Measurements from ENCODE around the gene MMS22L. TPM values are rescaled to one million over a fixed set of nuclear protein-coding genes. Genes with fewer than 3 reads are reported as not detected.
"Not testable (repeated sequence)": the region's sequence is repeated elsewhere in the genome, so short reads cannot be mapped to it uniquely, and the experiment has no call there.

Gene MMS22L
- polyA plus RNA-seq, 3 donors from 2014 or later = 1.6 to 15.1 (median 4.3) TPM

DNA sequence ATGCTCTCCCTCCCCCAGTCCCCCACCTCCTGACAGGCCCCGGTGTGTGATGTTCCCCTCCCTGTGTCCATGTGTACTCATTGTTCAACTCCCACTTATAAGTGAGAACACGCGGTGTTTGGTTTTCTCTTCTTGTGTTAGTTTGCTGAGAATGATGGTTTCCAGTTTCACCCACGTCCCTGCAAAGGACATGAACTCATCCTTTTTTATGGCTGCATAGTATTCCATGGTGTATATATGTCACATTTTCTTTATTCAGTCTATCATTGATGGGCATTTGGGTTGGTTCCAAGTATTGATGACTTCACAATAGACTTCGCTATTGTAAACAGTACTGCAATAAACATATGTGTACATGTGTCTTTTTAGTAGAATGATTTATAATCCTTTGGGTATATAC is 127.6 kb downstream of the MMS22L start:
- not testable (repeated sequence) for DNase-seq; H3K4me1 Mint-ChIP-seq; H3K27me3 Mint-ChIP-seq (ENCODE audit: low read depth in 3 of 3); H3K27ac Mint-ChIP-seq; H3K4me3 Mint-ChIP-seq; H3K9me3 Mint-ChIP-seq
- H3K36me3 Mint-ChIP-seq = peaks cover 26 to 46% (median 42%) of the 10 kb centered on the region in 3 donors

DNA sequence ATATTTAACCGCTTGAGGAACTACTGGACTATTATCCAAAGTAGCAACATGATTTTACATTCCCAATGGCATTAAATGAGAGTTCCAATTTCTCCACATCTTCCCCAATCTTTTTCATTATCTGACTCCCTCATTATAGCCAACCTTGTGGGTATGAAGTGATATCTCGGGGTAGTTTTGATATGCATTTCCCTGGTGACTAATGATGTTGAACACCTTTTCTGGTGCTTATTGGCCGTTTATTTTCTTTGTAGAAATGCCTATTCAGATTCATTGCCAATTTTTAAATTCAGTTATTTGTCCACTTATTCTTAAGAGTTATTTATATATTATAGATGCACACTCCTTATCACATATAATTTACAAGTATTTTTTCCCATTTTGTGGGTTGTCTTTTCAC is 129.0 kb downstream of the MMS22L start:
- H3K36me3 Mint-ChIP-seq = peaks cover 24 to 45% (median 41%) of the 10 kb centered on the region in 3 donors
- DNase-seq = no peak
- no peak overlapping the region for H3K4me3 Mint-ChIP-seq
- H3K4me1 Mint-ChIP-seq = no peaks in the 10 kb centered on the region
- H3K9me3 Mint-ChIP-seq = peaks cover 0 to 8% (median 5%) of the 10 kb centered on the region in 6 donors
- no peaks in the 10 kb centered on the region for H3K27me3 Mint-ChIP-seq (ENCODE audit: low read depth in 3 of 3)
- H3K27ac Mint-ChIP-seq = no peak overlapping the region

- no peak overlapping the region for H3K27ac Mint-ChIP-seq
- H3K4me3 Mint-ChIP-seq = no peak overlapping the region
- peaks cover 0 to 5% (median 0%) of the 10 kb centered on the region in 6 donors for H3K9me3 Mint-ChIP-seq
- no peaks in the 10 kb centered on the region for H3K27me3 Mint-ChIP-seq (ENCODE audit: low read depth in 3 of 3)
- H3K36me3 Mint-ChIP-seq = peaks cover 9 to 25% (median 16%) of the 10 kb centered on the region in 3 donors
- no peaks in the 10 kb centered on the region for H3K4me1 Mint-ChIP-seq
- no peak for DNase-seq
These were observed 131.4 kb downstream of the MMS22L start for GRCh38 chr6:97151601-97152000.

DNA sequence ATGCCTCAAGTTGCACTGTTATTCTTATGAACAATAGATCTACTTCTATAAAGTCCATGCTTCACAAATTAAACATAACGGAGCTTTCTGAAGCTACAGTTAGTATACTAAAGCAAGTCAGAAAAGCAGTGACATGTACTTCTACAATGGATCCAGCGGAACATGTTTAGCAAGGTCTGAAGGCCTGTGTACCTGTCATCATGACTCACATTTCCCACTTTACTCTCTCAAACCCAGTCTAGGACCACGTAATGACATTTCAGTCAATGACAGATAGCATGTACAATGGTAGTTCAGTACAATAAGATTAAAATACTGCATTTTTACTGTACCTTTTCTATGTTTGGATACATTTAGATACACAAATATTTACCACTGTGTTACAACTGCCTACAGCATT is 132.1 kb downstream of the MMS22L start:
- DNase-seq = no peak
- H3K4me3 Mint-ChIP-seq = no peak overlapping the region
- H3K9me3 Mint-ChIP-seq = peaks cover 0 to 4% (median 0%) of the 10 kb centered on the region in 6 donors
- H3K27ac Mint-ChIP-seq = no peak overlapping the region
- peaks cover 5 to 23% (median 13%) of the 10 kb centered on the region in 3 donors for H3K36me3 Mint-ChIP-seq
- H3K27me3 Mint-ChIP-seq (ENCODE audit: low read depth in 3 of 3) = peaks cover 0 to 1% (median 0%) of the 10 kb centered on the region in 3 donors
- H3K4me1 Mint-ChIP-seq = no peaks in the 10 kb centered on the region

- Mint-ChIP-seq H3K27ac (no peak overlapping the region), H3K36me3 (peaks cover 9 to 26% (median 23%) of the 10 kb centered on the region in 3 donors)
These were observed 135.6 kb downstream of the MMS22L start for GRCh38 chr6:97147421-97147820.

DNA sequence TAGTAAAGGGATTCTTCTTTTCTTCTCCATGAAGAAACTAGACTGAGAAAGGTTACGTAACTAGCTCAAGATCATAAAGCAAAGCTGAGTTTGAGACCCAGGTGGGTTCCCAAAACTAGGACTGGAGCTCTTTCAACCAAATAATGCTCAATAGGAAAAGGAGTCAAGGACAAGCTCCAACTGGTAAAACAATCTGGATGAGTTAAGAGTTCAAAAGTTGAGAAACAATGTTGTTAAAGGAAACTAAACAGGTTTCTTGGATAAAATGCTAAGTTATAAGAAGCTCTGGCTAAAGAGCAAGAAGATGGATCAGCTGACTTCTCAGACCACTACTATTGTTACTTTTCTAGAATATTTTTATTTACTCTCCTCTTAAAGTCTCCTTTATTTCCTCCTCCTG is 137.3 kb downstream of the MMS22L start:
- H3K27me3 Mint-ChIP-seq (ENCODE audit: low read depth in 3 of 3) = peaks cover 0 to 2% (median 0%) of the 10 kb centered on the region in 3 donors
- no peak for DNase-seq
- H3K4me3 Mint-ChIP-seq = no peak overlapping the region
- peaks cover 9 to 22% (median 17%) of the 10 kb centered on the region in 3 donors for H3K36me3 Mint-ChIP-seq
- no peak overlapping the region for H3K27ac Mint-ChIP-seq
- peaks cover 2 to 8% of the 10 kb centered on the region in 2 donors for H3K4me1 Mint-ChIP-seq
- H3K9me3 Mint-ChIP-seq = no peaks in the 10 kb centered on the region

More at GRCh38 chr6:97147421-97147820, 135.6 kb downstream of the MMS22L start:
- DNase-seq = no peak
- Mint-ChIP-seq H3K4me1 (no peaks in the 10 kb centered on the region), H3K4me3 (no peak overlapping the region), H3K27me3 (ENCODE audit: low read depth in 3 of 3) (peaks cover 0 to 2% (median 0%) of the 10 kb centered on the region in 3 donors), H3K9me3 (no peaks in the 10 kb centered on the region)

DNA sequence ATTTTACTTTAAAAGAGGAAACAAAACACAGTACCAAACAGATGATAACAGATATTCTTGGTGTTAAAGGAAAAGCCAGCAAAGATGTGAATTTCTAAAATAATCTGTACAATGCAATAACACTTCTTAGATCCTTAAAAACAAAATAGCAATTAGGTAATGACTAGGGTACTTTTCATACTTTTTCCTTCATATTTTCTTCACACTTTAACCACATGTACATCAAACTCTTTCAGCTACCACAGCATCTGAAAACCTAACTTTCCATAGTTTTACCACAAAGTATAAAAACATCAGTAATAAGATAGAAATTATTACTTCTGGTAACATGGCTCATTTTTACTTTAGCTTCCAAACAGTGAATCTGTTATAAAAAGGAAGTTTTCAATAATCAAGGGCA is 141.3 kb downstream of the MMS22L start:
- Mint-ChIP-seq H3K9me3 (no peaks in the 10 kb centered on the region), H3K27me3 (ENCODE audit: low read depth in 3 of 3) (peaks cover 0 to 5% (median 0%) of the 10 kb centered on the region in 3 donors), H3K4me3 (no peak overlapping the region), H3K4me1 (peaks cover 2 to 8% of the 10 kb centered on the region in 2 donors), H3K27ac (no peak overlapping the region), H3K36me3 (peaks cover 6 to 16% (median 6%) of the 10 kb centered on the region in 3 donors)
- DNase-seq = no peak

DNA sequence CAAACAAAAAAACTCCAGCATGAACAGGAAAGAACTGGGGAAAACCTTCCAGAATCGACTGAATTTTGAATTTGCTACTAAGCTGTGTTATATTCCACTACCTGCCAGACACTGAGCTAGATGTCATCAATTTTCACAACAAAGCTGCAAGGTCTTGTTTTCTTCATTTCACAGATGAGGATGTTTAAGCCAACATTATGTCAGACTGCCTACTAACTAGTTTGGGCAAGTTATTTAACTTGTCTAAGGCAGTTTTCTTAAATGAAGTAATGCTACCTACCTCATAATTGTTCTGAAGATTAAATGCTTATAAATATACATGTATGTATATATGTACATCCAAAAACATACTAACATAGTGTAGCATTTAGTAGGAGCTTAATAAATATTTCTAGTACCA is 144.4 kb downstream of the MMS22L start:
- Mint-ChIP-seq H3K27me3 (ENCODE audit: low read depth in 3 of 3) (peaks cover 0 to 5% (median 0%) of the 10 kb centered on the region in 3 donors), H3K36me3 (peaks cover 0 to 5% (median 5%) of the 10 kb centered on the region in 3 donors), H3K4me3 (no peak overlapping the region), H3K4me1 (peaks cover 2 to 8% of the 10 kb centered on the region in 2 donors), H3K27ac (no peak overlapping the region), H3K9me3 (no peaks in the 10 kb centered on the region)
- no peak for DNase-seq

- no peak overlapping the region for H3K27ac Mint-ChIP-seq
- no peak for DNase-seq
- peaks cover 0 to 5% (median 0%) of the 10 kb centered on the region in 3 donors for H3K27me3 Mint-ChIP-seq (ENCODE audit: low read depth in 3 of 3)
- H3K9me3 Mint-ChIP-seq = no peaks in the 10 kb centered on the region
- H3K4me1 Mint-ChIP-seq = peaks cover under 1 to 5% of the 10 kb centered on the region in 2 donors
- no peaks in the 10 kb centered on the region for H3K36me3 Mint-ChIP-seq
- H3K4me3 Mint-ChIP-seq = no peak overlapping the region
These were observed 146.2 kb downstream of the MMS22L start for GRCh38 chr6:97136626-97137358.

DNA sequence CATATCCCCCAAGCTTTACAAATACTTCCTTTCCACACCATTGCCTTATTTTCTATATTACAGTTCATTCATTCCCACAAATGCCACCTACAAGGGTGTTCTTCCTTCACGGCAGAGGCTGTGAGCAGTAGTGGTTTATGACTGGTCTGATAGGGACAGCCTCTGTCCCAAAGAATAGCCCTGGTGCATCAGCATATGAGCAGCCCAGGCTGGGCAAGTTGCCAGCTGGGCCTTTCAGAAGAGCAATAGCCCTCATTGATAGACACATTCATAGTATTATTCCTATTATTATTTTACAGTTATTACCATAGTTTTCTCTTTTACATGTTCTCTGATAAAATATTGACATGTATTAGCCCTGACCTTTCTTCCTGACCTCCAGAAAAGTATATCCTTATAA is 149.9 kb downstream of the MMS22L start:
- Mint-ChIP-seq H3K36me3 (no peaks in the 10 kb centered on the region), H3K27ac (no peak overlapping the region), H3K4me3 (no peak overlapping the region), H3K4me1 (no peaks in the 10 kb centered on the region), H3K9me3 (no peaks in the 10 kb centered on the region), H3K27me3 (ENCODE audit: low read depth in 3 of 3) (peaks cover 0 to 5% (median 0%) of the 10 kb centered on the region in 3 donors)
- DNase-seq = no peak

- Mint-ChIP-seq H3K9me3 (peaks cover 0 to 4% (median 0%) of the 10 kb centered on the region in 6 donors), H3K4me1 (no peaks in the 10 kb centered on the region), H3K36me3 (no peaks in the 10 kb centered on the region), H3K27me3 (ENCODE audit: low read depth in 3 of 3) (peaks cover 0 to 1% (median 0%) of the 10 kb centered on the region in 3 donors), H3K4me3 (no peak overlapping the region), H3K27ac (no peak overlapping the region)
- no peak for DNase-seq
These were observed 153.9 kb downstream of the MMS22L start for GRCh38 chr6:97129106-97129505.

GRCh38 chr6:97128507-97128906 is 154.5 kb downstream of the MMS22L start:
- Mint-ChIP-seq H3K36me3 (no peaks in the 10 kb centered on the region), H3K27me3 (ENCODE audit: low read depth in 3 of 3) (peaks cover 0 to 1% (median 0%) of the 10 kb centered on the region in 3 donors), H3K27ac (no peak overlapping the region), H3K4me1 (no peaks in the 10 kb centered on the region), H3K9me3 (peaks cover 0 to 4% (median 0%) of the 10 kb centered on the region in 6 donors), H3K4me3 (no peak overlapping the region)
- no peak for DNase-seq

- Mint-ChIP-seq H3K9me3 (peaks cover 0 to 13% (median 7%) of the 10 kb centered on the region in 6 donors), H3K27me3 (ENCODE audit: low read depth in 3 of 3) (peaks cover 1 to 8% (median 3%) of the 10 kb centered on the region in 3 donors), H3K4me1 (no peaks in the 10 kb centered on the region), H3K36me3 (peaks cover 0 to 3% (median 0%) of the 10 kb centered on the region in 3 donors), H3K27ac (no peak overlapping the region), H3K4me3 (no peak overlapping the region)
- DNase-seq = no peak
These were observed 159.4 kb downstream of the MMS22L start for GRCh38 chr6:97123652-97124051.

GRCh38 chr6:97123112-97123511 is 159.9 kb downstream of the MMS22L start:
- H3K4me3 Mint-ChIP-seq = no peak overlapping the region
- H3K9me3 Mint-ChIP-seq = peaks cover 0 to 13% (median 7%) of the 10 kb centered on the region in 6 donors
- no peaks in the 10 kb centered on the region for H3K4me1 Mint-ChIP-seq
- peaks cover 0 to 3% (median 0%) of the 10 kb centered on the region in 3 donors for H3K36me3 Mint-ChIP-seq
- H3K27me3 Mint-ChIP-seq (ENCODE audit: low read depth in 3 of 3) = peaks cover 1 to 8% (median 3%) of the 10 kb centered on the region in 3 donors
- DNase-seq = no peak
- no peak overlapping the region for H3K27ac Mint-ChIP-seq

All from immature natural killer cell (primary cell).